Adrenal gland (tissue), 12 donors: ENCODE data around the gene NRDE2. TPM values are rescaled to one million over a fixed set of nuclear protein-coding genes. Genes with fewer than 3 reads are reported as not detected.

Source experiments
- DNase-seq, 7 donors: peaks; one replicate each; pipeline ENCODE4 v3.0.0-alpha.2; 2019 to 2020
- H3K27ac ChIP-seq, 5 donors: fragments of 200-600 bp; sonication (generic) in 4 of 5; 1 replicate in 3 of 5; 2 replicates in 2 of 5; pipeline versions ENCODE4 v1.5.1 to v1.8.0; 2016 to 2020; ENCODE audit warnings: mild to moderate bottlenecking in 1 of 5
- H3K27me3 ChIP-seq: fragments of 200-600 bp; 2 replicates; pipeline ENCODE4 v1.8.0; 2021
- H3K36me3 ChIP-seq, 2 donors: fragments of 200-600 bp; replicated peaks in 1 of 2; 1 replicate in 1 of 2; 2 replicates in 1 of 2; pipeline versions ENCODE4 v1.5.1 to v1.8.0; 2018 to 2022
- H3K4me1 ChIP-seq, 2 donors: fragments of 200-600 bp; replicated peaks in 1 of 2; 1 replicate in 1 of 2; 2 replicates in 1 of 2; pipeline versions ENCODE4 v1.5.1 to v1.8.0; 2018 to 2021
- H3K4me3 ChIP-seq, 4 donors: fragments of 200-600 bp; sonication (generic) in 3 of 4; one replicate each; pipeline ENCODE4 v1.5.1; 2016 to 2018
- H3K9me3 ChIP-seq, 3 donors: fragments of 200-600 bp; sonication (generic) in 1 of 3; replicated peaks in 1 of 3; 1 replicate in 2 of 3; 2 replicates in 1 of 3; pipeline versions ENCODE4 v1.5.1 to v1.8.0; 2016 to 2021
- POLR2A ChIP-seq, 2 donors: fragments of 450-650 bp; IDR thresholded peaks; one replicate each; pipeline ENCODE4 v1.6.1; 2017; ENCODE audit warnings: antibody characterized with exemption in 2 of 2, mild to moderate bottlenecking in 2 of 2, moderate library complexity in 1 of 2
- WGBS, 4 donors: extraction: QIAGEN DNeasy Blood & Tissue Kit in 2 of 4; methylation state at CpG; one replicate each; pipeline versions ENCODE4 v1.1.5 to v1.1.7; 2013 to 2017; 5-methylcytosine and 5-hydroxymethylcytosine counted together
- intact Hi-C, 2 donors: fragments of 100-400 bp; cut with DNase I; formaldehyde crosslinking; loops; one replicate each; pipeline versions ENCODE4 v1.14.1 to v1.15.0; 2022 to 2023
- polyA plus RNA-seq, 3 donors: library from polyadenylated mRNA; stranded (reverse); fragments of 200-250 nt in 2 of 3; fragments of 350-450 nt in 1 of 3; fragmentation: Illumina TruSeq in 1 of 3; extraction: RNeasy Lipid Tissue Mini Kit (QIAGEN cat#74804) in 1 of 3; gene quantifications; one replicate each; pipeline ENCODE4 v1.2.3, GENCODE V29; 2013 to 2014
- total RNA-seq, 9 donors: library from RNA; depleted of rRNA in 4 of 9; stranded (reverse); fragments of >200 nt in 4 of 9; fragments of 120-200 nt in 1 of 9; fragmentation: NEBNext Ultra II Directional in 1 of 9; extraction: Animal tissue kit (Norgen Biotek cat#: 25700) in 1 of 9; gene quantifications; one replicate each; pipeline versions ENCODE4 v1.1.0 to v1.2.4, GENCODE V29; 2013 to 2023
- TF ChIP-seq, protein P1 (sequence below), 6 experiments: fragments of 450-650 bp in 4 of 6; fragments of 200-600 bp in 2 of 6; sonication (generic) in 1 of 6; IDR thresholded peaks; 1 replicate in 5 of 6; 2 replicates in 1 of 6; pipeline versions ENCODE4 v1.5.1 to v1.8.0; 2016 to 2021; ENCODE audit warnings: antibody characterized with exemption in 6 of 6, mild to moderate bottlenecking in 2 of 6, moderate library complexity in 1 of 6
- donor health status: healthy with polysubstance abuse.
- donor health status: Bipolar disorder and iron deficiency.
- donor health status: DM: yes; HTN: yes; CAD: no.
- donor health status: DM: no; HTN: no; CAD: no.
- donor health status: DM: no; HTN: no; CAD: no.
- donor health status: DM: yes; HTN: yes; CAD: no.

Gene NRDE2
- total and polyA plus RNA-seq, 12 donors, result 9.2 to 25.6 (median 16.4) TPM

DNA sequence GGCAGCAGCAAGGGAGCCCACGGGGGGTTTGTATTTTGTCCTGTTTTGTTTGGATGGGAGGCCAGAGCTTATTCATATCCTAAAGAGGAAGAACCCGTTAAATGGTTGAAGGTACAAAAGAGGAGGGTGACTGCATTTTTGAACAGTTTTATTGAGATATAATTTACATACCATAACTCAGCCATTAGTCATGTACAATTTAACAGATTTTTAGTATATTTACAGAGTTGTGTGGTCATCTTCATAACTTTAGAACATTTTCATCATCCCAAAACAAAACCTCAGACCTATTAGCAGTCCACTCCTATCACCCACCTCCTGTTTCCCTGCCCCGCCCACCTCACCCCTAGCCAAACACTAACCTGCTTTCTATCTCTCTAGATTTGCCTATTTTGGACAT is 12.6 kb downstream of the NRDE2 start:
- no peak for DNase-seq
- intact Hi-C loops, result no loop called here
- Histone ChIP-seq H3K4me1 (peaks cover 0 to 6% of the 10 kb centered on the region in 2 donors), H3K9me3 (no peaks in the 10 kb centered on the region), H3K27ac (no peak overlapping the region), H3K36me3 (peaks cover 0 to 21% of the 10 kb centered on the region in 2 donors), H3K27me3 (no peaks in the 10 kb centered on the region), H3K4me3 (no peak overlapping the region)
- 92 to 93% (median 92%) methylated on average over 3 of the region's 3 CpGs for WGBS, 4 donors
- TF ChIP-seq, protein P1, sequence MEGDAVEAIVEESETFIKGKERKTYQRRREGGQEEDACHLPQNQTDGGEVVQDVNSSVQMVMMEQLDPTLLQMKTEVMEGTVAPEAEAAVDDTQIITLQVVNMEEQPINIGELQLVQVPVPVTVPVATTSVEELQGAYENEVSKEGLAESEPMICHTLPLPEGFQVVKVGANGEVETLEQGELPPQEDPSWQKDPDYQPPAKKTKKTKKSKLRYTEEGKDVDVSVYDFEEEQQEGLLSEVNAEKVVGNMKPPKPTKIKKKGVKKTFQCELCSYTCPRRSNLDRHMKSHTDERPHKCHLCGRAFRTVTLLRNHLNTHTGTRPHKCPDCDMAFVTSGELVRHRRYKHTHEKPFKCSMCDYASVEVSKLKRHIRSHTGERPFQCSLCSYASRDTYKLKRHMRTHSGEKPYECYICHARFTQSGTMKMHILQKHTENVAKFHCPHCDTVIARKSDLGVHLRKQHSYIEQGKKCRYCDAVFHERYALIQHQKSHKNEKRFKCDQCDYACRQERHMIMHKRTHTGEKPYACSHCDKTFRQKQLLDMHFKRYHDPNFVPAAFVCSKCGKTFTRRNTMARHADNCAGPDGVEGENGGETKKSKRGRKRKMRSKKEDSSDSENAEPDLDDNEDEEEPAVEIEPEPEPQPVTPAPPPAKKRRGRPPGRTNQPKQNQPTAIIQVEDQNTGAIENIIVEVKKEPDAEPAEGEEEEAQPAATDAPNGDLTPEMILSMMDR (IDR thresholded peaks at IDR 0.05), result no peak
- no peak for TF ChIP-seq POLR2A (IDR thresholded peaks at IDR 0.05)

DNA sequence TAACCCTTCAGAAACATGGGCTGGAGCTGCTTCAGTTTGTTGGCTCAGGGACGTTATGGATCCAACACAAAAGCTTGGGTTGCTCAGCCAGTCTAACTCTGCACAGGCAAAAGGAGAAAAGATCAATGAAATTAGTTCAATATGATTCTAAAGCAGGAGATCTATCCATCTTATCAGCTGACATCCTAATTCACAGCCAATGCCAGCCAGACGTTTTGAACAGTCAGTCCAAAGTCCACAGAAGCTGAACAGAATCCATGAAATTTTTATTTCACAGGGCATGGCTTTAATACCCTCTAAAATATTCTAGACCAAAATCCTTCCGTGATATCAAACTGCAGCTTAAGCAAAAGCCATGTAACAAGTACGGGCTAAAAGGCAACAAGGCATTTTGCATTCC is 13.7 kb downstream of the NRDE2 start:
- Histone ChIP-seq H3K4me3 (no peak overlapping the region), H3K36me3 (peaks cover 0 to 25% of the 10 kb centered on the region in 2 donors), H3K9me3 (no peaks in the 10 kb centered on the region), H3K27ac (no peak overlapping the region), H3K27me3 (no peaks in the 10 kb centered on the region), H3K4me1 (peaks cover 0 to 6% of the 10 kb centered on the region in 2 donors)
- DNase-seq, result no peak
- intact Hi-C loops, result no loop called here
- TF ChIP-seq, protein P1 (IDR thresholded peaks at IDR 0.05), result no peak
- TF ChIP-seq POLR2A (IDR thresholded peaks at IDR 0.05), result no peak
- WGBS, 4 donors, result 75 to 89% (median 80%) methylated on average over 4 of the region's 4 CpGs

DNA sequence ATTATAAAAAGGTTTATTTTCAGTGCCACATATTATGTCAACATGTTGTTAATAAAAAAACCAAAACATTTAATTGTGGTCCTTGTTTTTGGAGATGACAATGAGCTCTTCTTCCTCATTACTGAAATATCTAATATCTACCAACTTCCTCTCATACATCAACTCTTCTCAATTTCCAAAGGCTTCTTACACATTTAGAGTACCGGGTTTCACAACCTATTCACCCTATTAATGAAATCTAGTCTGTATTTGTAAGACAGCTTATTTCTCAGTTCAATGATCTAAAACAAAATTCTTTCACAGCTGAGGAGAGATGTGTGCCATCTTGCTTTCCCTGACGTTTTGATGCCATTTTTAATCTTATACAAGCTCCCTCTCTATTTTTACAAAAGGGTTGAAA is 14.5 kb downstream of the NRDE2 start:
- TF ChIP-seq POLR2A (IDR thresholded peaks at IDR 0.05), result no peak
- TF ChIP-seq, protein P1 (IDR thresholded peaks at IDR 0.05), result no peak
- Histone ChIP-seq H3K9me3 (no peaks in the 10 kb centered on the region), H3K27ac (no peak overlapping the region), H3K36me3 (peaks cover 0 to 30% of the 10 kb centered on the region in 2 donors), H3K27me3 (no peaks in the 10 kb centered on the region), H3K4me1 (peaks cover 0 to 6% of the 10 kb centered on the region in 2 donors), H3K4me3 (no peak overlapping the region)
- no peak for DNase-seq
- intact Hi-C loops, result no loop called here
- 81 to 88% (median 87%) methylated on average over 2 of the region's 2 CpGs for WGBS, 4 donors

DNA sequence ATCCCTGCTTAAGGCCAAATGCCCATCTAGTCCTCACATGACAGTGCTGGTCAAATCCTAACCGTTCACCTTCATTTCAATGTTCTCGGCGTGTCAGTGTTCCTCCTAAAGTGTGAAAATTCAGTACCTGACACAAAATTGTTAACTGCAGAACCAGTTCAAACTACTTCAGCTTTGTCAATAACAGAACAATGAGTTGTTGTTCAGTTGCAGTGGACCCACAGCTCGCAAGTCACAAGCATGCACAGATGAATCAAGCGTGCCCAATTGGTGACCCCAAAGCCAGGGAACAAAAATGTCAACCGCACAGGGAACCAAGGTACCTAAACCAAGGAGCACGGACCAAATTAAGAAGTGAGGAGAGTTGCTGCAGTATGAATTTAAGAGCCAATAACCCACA is 23.2 kb downstream of the NRDE2 start:
- Histone ChIP-seq H3K27me3 (no peaks in the 10 kb centered on the region), H3K4me1 (no peaks in the 10 kb centered on the region), H3K36me3 (peaks cover 0 to 38% of the 10 kb centered on the region in 2 donors), H3K4me3 (no peak overlapping the region), H3K27ac (no peak overlapping the region), H3K9me3 (no peaks in the 10 kb centered on the region)
- intact Hi-C loops, result loop anchor here in 1 of 2 donors (10.0 kb wide), 3 partner anchors 96 to 446 kb away; no protein-coding TSS in a partner anchor
- no peak for DNase-seq
- TF ChIP-seq POLR2A (IDR thresholded peaks at IDR 0.05), result no peak
- TF ChIP-seq, protein P1 (IDR thresholded peaks at IDR 0.05), result no peak
- 95 to 98% (median 96%) methylated on average over 7 of the region's 7 CpGs for WGBS, 4 donors
